ENCODE data around the gene RAPGEF6.

Gene RAPGEF6

DNA sequence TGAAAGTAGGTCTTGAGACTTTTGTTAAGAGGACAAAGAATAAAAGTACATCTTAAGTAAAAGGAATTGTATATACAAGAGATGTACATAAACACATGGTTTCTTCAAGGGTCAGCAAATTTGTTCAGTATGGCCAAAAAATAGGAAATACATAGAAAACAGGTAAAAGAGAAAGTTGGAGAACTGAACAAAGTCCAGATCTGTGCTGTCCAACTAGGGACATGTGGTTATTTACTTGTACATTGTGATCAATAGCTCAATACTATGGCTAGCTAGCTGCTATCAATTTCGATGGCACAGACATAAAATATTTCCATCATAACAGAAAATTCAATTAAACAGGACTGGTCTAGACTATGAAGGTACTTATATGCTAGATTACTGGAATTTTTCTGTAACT, 92.3 kb downstream of the RAPGEF6 start:
- no peak overlapping the region for H3K4me3 ChIP-seq (ENCODE audit: low read depth, low read length)
- DNase-seq (ENCODE audit: low read depth, low spot score): no peak
- in situ Hi-C loops (cut with HindIII; ENCODE audit: low sequenced_read_pairs): no loop called here
- TF ChIP-seq, protein P1, sequence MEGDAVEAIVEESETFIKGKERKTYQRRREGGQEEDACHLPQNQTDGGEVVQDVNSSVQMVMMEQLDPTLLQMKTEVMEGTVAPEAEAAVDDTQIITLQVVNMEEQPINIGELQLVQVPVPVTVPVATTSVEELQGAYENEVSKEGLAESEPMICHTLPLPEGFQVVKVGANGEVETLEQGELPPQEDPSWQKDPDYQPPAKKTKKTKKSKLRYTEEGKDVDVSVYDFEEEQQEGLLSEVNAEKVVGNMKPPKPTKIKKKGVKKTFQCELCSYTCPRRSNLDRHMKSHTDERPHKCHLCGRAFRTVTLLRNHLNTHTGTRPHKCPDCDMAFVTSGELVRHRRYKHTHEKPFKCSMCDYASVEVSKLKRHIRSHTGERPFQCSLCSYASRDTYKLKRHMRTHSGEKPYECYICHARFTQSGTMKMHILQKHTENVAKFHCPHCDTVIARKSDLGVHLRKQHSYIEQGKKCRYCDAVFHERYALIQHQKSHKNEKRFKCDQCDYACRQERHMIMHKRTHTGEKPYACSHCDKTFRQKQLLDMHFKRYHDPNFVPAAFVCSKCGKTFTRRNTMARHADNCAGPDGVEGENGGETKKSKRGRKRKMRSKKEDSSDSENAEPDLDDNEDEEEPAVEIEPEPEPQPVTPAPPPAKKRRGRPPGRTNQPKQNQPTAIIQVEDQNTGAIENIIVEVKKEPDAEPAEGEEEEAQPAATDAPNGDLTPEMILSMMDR (IDR thresholded peaks at IDR 0.05; ENCODE audit: low read depth, low read length): no peak

DNA sequence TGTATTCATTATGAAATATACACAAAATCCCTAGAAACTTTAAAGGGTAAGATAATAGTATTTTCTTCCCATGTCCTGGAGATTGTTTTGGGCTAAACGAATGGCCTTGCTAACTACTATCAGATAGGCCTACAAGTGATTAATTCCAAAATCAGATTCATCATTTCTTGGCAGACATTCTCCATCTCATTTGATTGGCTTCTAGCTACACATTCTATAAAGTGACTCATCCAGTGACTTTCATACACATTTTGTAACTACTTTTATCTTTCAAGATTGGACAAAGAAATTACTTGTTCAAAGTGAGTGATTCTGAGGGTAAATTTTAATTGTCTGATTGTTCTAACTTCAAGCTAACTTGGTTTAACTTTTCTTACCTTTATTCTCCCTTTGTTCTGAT, 93.3 kb downstream of the RAPGEF6 start:
- TF ChIP-seq, protein P1 (IDR thresholded peaks at IDR 0.05; ENCODE audit: low read depth, low read length): no peak
- in situ Hi-C loops (cut with HindIII; ENCODE audit: low sequenced_read_pairs): no loop called here
- no peak overlapping the region for H3K4me3 ChIP-seq (ENCODE audit: low read depth, low read length)
- no peak for DNase-seq (ENCODE audit: low read depth, low spot score)

DNA sequence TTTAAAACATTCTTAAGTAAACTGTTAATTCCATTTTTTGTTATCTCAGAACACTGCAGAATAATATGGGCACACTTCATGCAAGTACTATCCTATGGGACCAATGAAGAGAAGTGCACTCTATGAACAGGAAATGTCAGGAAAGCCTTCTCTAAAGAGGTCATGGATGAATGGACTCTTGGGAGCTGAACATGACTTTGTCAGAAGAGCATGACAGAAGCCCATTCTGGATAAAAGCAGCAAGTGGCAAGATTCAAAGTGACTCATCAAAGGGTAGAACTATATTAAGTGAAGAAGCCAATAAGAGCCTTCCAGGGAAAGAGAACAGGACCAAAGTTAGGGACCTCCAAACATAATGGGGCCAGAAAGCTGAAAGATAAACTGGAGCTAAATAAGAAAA, 94.0 kb downstream of the RAPGEF6 start:
- in situ Hi-C loops (cut with HindIII; ENCODE audit: low sequenced_read_pairs): no loop called here
- no peak for DNase-seq (ENCODE audit: low read depth, low spot score)
- TF ChIP-seq, protein P1 (IDR thresholded peaks at IDR 0.05; ENCODE audit: low read depth, low read length): no peak

DNA sequence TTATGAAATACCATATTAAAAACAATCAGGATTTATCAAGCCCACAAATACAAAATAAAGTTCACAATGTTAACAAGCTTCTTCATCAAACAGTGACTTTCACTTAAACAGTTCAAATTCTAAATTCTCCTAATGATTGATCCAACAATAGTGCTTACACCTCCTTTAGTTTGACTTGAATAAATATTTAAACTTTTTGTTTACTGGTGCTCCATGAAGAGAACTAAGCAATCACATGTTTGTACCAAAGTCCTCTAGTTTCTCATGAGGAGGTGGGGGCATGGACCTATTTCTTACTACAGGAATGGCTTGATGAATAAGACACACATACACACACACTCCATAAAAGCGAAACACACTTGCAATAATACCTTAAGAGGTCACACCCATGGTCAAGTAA, 95.8 kb downstream of the RAPGEF6 start:
- in situ Hi-C loops (cut with HindIII; ENCODE audit: low sequenced_read_pairs): no loop called here
- no peak overlapping the region for H3K4me3 ChIP-seq (ENCODE audit: low read depth, low read length)
- no peak for DNase-seq (ENCODE audit: low read depth, low spot score)
- TF ChIP-seq, protein P1 (IDR thresholded peaks at IDR 0.05; ENCODE audit: low read depth, low read length): no peak

More for the DNA sequence above, 94.0 kb downstream of the RAPGEF6 start:
- no peak overlapping the region for H3K4me3 ChIP-seq (ENCODE audit: low read depth, low read length)

DNA sequence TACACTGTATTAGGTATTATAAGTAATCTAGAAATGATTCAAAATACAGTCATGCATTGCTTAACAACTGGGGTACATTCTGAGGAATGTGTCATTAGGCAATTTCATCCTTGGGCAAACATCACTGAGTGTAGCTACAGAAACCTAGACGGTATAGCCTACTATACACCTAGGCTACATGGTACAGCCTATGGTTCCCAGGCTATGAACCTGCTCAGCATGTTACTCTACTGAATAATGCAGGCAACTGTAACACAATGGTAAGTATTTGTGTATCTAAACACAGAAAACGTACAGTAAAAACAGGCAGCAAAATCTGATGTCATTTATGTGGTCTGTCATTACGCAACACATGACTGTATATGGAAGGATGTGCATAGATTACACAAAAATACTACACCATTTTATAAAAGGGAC, 96.8 kb downstream of the RAPGEF6 start:
- no peak overlapping the region for H3K4me3 ChIP-seq (ENCODE audit: low read depth, low read length)
- TF ChIP-seq, protein P1 (IDR thresholded peaks at IDR 0.05; ENCODE audit: low read depth, low read length): no peak
- in situ Hi-C loops (cut with HindIII; ENCODE audit: low sequenced_read_pairs): no loop called here
- DNase-seq (ENCODE audit: low read depth, low spot score): peak; percentile 29

DNA sequence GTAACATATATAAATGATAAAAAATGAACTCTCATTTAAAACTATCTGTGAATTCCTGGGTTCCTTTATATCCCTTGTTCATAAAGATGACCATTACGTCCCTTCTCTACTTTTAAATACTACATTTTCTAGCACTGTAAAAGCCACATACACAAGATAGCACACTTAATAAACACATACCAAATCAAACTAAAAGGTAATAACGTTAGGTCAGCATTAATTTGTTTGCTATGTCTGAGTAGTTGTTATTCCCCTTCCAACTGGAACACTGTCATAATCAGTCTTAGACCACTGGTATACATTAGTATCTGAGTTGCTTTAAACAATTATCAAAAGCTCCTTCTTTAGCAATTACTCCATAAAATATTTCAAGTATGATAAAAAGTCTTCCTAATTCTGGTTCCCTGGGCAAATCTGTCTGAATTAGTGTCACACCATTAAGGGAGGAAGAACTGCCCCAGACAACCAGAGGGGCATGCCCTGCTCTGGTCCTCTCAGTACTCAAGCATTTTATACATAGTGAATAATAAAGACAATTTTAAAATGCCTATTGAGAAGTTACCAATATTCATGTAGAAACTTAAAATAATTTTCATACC, 98.1 kb downstream of the RAPGEF6 start:
- DNase-seq (ENCODE audit: low read depth, low spot score): no peak
- in situ Hi-C loops (cut with HindIII; ENCODE audit: low sequenced_read_pairs): no loop called here
- TF ChIP-seq, protein P1 (IDR thresholded peaks at IDR 0.05; ENCODE audit: low read depth, low read length): no peak
- no peak overlapping the region for H3K4me3 ChIP-seq (ENCODE audit: low read depth, low read length)
